K562 (cell line): Measurements from ENCODE around the gene UBE2Q1. TPM values are rescaled to one million over a fixed set of nuclear protein-coding genes. Genes with fewer than 3 reads are reported as not detected.

Experiments used
- KLF13 ChIP-seq: fragments of 450-650 bp; IDR thresholded peaks from 2 replicates; pipeline ENCODE4 v1.6.1; 2016; ENCODE audit warnings: missing genetic modification characterization, low read depth, mild to moderate bottlenecking, missing compliant biosample characterization, moderate library complexity, borderline replicate concordance
- TCFL5 ChIP-seq: fragments of 250-450 bp; sonication (Bioruptor Pico); conservative IDR thresholded peaks from 2 replicates; pipeline ENCODE4 v1.6.1; 2021; ENCODE audit warnings: mild to moderate bottlenecking, moderate library complexity, matching md5 sums
- polyA plus RNA-seq, 8 experiments: library from polyadenylated mRNA; depleted of rRNA in 4 of 8; stranded (reverse) in 5 of 8; unstranded in 3 of 8; fragments of >200 nt; fragmentation: Nextera tagmentation in 2 of 8; fragmentation: Illumina TruSeq in 1 of 8; extraction: Ambion mirVana in 2 of 8; extraction: Trizol in 1 of 8; gene quantifications; 2 replicates each; pipeline versions ENCODE4 v1.2.1 to v1.2.3, GENCODE V29; 2011 to 2014; ENCODE audit warnings: inconsistent platforms in 1 of 8, missing spikeins in 1 of 8
- total RNA-seq, 7 experiments: library from RNA; depleted of rRNA in 6 of 7; stranded (reverse); fragments of >200 nt in 6 of 7; fragmentation: Illumina TruSeq in 2 of 7; extraction: Trizol in 2 of 7; gene quantifications; 2 replicates each; pipeline versions ENCODE4 v1.2.1 to v1.2.3, GENCODE V29; 2011 to 2021; ENCODE audit warnings: low replicate concordance in 1 of 7
- TF ChIP-seq, protein P1 (sequence below): fragments of 200-800 bp; sonication (Bioruptor generic); IDR thresholded peaks from 2 replicates; pipeline ENCODE4 v1.6.1; 2016; ENCODE audit warnings: missing genetic modification characterization, missing compliant biosample characterization
- TF ChIP-seq, protein P2 (sequence below): sonication (generic); formaldehyde crosslinking; IDR thresholded peaks from 2 replicates; pipeline ENCODE4 v1.8.0; 2023; ENCODE audit warnings: mild to moderate bottlenecking, missing genetic modification reagents
- TF ChIP-seq, protein P3 (sequence below): sonication (generic); formaldehyde crosslinking; IDR thresholded peaks from 2 replicates; pipeline ENCODE4 v1.8.1; 2023; ENCODE audit warnings: mild to moderate bottlenecking, missing genetic modification reagents

UBE2Q1 gene
- total and polyA plus RNA-seq, 9 of the 15 experiments (the other 6 are each of a cell fraction or from before 2014, with no cell fraction given): 8.0 to 58.8 (median 27.6) TPM

DNA sequence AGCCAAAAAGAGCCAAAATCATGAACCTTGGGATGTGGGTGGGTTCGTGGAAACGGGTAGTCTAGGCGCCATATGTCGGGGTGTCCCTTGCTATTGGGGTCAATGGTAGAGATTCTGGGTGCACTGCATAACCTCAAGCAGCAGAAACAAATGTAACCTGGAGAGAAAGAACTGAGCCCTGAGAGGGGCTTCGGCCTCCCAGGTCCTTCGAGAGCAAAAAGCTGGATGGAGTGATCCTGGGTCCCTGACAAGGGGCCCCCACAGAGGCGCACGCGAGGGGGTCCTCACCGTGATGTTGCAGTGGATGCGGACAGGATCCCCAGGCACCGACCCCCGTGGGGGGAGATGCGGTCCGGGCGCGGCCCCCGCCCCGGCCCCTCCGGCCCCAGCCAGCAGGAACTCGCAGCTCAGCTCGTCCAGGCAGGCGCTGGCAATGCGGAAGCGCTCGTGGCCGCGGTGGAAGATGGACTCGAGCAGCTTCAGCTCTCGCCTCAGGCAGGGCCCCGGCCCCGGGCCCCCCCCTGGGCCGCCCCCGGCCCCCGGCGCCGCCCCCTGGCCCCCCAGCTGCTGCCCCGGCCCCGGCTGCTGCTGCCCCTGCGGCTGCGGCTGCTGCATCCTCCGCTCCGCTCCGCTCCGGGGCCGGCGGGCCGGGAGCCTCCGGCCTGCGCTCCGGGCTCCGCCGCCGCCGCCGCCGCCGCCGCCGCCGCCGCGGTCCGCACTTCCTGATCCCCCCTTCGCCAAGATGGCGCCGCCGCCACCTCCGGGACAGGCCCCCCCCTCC is at the start of gene UBE2Q1 (continued):
- TF ChIP-seq, protein P1, sequence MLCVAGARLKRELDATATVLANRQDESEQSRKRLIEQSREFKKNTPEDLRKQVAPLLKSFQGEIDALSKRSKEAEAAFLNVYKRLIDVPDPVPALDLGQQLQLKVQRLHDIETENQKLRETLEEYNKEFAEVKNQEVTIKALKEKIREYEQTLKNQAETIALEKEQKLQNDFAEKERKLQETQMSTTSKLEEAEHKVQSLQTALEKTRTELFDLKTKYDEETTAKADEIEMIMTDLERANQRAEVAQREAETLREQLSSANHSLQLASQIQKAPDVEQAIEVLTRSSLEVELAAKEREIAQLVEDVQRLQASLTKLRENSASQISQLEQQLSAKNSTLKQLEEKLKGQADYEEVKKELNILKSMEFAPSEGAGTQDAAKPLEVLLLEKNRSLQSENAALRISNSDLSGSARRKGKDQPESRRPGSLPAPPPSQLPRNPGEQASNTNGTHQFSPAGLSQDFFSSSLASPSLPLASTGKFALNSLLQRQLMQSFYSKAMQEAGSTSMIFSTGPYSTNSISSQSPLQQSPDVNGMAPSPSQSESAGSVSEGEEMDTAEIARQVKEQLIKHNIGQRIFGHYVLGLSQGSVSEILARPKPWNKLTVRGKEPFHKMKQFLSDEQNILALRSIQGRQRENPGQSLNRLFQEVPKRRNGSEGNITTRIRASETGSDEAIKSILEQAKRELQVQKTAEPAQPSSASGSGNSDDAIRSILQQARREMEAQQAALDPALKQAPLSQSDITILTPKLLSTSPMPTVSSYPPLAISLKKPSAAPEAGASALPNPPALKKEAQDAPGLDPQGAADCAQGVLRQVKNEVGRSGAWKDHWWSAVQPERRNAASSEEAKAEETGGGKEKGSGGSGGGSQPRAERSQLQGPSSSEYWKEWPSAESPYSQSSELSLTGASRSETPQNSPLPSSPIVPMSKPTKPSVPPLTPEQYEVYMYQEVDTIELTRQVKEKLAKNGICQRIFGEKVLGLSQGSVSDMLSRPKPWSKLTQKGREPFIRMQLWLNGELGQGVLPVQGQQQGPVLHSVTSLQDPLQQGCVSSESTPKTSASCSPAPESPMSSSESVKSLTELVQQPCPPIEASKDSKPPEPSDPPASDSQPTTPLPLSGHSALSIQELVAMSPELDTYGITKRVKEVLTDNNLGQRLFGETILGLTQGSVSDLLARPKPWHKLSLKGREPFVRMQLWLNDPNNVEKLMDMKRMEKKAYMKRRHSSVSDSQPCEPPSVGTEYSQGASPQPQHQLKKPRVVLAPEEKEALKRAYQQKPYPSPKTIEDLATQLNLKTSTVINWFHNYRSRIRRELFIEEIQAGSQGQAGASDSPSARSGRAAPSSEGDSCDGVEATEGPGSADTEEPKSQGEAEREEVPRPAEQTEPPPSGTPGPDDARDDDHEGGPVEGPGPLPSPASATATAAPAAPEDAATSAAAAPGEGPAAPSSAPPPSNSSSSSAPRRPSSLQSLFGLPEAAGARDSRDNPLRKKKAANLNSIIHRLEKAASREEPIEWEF: no peak
- no peak for TF ChIP-seq KLF13
- TF ChIP-seq, protein P2, sequence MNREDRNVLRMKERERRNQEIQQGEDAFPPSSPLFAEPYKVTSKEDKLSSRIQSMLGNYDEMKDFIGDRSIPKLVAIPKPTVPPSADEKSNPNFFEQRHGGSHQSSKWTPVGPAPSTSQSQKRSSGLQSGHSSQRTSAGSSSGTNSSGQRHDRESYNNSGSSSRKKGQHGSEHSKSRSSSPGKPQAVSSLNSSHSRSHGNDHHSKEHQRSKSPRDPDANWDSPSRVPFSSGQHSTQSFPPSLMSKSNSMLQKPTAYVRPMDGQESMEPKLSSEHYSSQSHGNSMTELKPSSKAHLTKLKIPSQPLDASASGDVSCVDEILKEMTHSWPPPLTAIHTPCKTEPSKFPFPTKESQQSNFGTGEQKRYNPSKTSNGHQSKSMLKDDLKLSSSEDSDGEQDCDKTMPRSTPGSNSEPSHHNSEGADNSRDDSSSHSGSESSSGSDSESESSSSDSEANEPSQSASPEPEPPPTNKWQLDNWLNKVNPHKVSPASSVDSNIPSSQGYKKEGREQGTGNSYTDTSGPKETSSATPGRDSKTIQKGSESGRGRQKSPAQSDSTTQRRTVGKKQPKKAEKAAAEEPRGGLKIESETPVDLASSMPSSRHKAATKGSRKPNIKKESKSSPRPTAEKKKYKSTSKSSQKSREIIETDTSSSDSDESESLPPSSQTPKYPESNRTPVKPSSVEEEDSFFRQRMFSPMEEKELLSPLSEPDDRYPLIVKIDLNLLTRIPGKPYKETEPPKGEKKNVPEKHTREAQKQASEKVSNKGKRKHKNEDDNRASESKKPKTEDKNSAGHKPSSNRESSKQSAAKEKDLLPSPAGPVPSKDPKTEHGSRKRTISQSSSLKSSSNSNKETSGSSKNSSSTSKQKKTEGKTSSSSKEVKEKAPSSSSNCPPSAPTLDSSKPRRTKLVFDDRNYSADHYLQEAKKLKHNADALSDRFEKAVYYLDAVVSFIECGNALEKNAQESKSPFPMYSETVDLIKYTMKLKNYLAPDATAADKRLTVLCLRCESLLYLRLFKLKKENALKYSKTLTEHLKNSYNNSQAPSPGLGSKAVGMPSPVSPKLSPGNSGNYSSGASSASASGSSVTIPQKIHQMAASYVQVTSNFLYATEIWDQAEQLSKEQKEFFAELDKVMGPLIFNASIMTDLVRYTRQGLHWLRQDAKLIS (CRISPR knock-in tag): no peak
- TF ChIP-seq TCFL5 (CRISPR knock-in tag): no peak
- TF ChIP-seq, protein P3, sequence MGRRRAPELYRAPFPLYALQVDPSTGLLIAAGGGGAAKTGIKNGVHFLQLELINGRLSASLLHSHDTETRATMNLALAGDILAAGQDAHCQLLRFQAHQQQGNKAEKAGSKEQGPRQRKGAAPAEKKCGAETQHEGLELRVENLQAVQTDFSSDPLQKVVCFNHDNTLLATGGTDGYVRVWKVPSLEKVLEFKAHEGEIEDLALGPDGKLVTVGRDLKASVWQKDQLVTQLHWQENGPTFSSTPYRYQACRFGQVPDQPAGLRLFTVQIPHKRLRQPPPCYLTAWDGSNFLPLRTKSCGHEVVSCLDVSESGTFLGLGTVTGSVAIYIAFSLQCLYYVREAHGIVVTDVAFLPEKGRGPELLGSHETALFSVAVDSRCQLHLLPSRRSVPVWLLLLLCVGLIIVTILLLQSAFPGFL: no peak
